Muscle of arm (tissue), 12 donors: ENCODE measurements around the gene OR6J1. TPM values are rescaled to one million over a fixed set of nuclear protein-coding genes. Genes with fewer than 3 reads are reported as not detected.
"Not testable (repeated sequence)": the region's sequence is repeated elsewhere in the genome, so short reads cannot be mapped to it uniquely, and the experiment has no call there.

ENCODE experiments used
- DNase-seq: peaks from one replicate; pipeline ENCODE4 v3.0.0-alpha.2; 2013
- polyA plus RNA-seq, 12 donors: library from polyadenylated mRNA; unstranded; fragments of 120-200 nt; gene quantifications; one replicate each; pipeline ENCODE4 v1.2.1, GENCODE V29; 2013; ENCODE audit not compliant: insufficient read length in 12 of 12

The OR6J1 gene
- polyA plus RNA-seq, 12 donors, result 0.04 to 0.24 (median 0.18) TPM; not detected in 3

- no peak for DNase-seq
These were observed 7.4 kb upstream of the OR6J1 start for GRCh38 chr14:22651586-22651985.

- DNase-seq, result no peak
These were observed 6.9 kb upstream of the OR6J1 start for GRCh38 chr14:22650960-22651521.

- no peak for DNase-seq
These were observed 6.0 kb upstream of the OR6J1 start for GRCh38 chr14:22650046-22650739.

- no peak for DNase-seq
These were observed 4.4 kb upstream of the OR6J1 start for GRCh38 chr14:22648506-22648905.

GRCh38 chr14:22646570-22647254 lies 2.6 kb upstream of the OR6J1 start:
- no peak for DNase-seq

- no peak for DNase-seq
These were observed 2.3 kb downstream of the OR6J1 start for GRCh38 chr14:22641846-22642245.

- no peak for DNase-seq
These were observed 4.0 kb downstream of the OR6J1 start for GRCh38 chr14:22640192-22640591.

- not testable (repeated sequence) for DNase-seq
These were observed 8.2 kb downstream of the OR6J1 start for GRCh38 chr14:22635980-22636379.

- no peak for DNase-seq
These were observed 9.8 kb downstream of the OR6J1 start for GRCh38 chr14:22634233-22634900.

GRCh38 chr14:22630486-22630885 lies 13.7 kb downstream of the OR6J1 start:
- DNase-seq, result no peak

- no peak for DNase-seq
These were observed 14.1 kb downstream of the OR6J1 start for GRCh38 chr14:22630066-22630465.

GRCh38 chr14:22629361-22629760 lies 14.8 kb downstream of the OR6J1 start:
- no peak for DNase-seq

- no peak for DNase-seq
These were observed 16.5 kb downstream of the OR6J1 start for GRCh38 chr14:22627506-22628263.

- no peak for DNase-seq
These were observed 17.6 kb downstream of the OR6J1 start for GRCh38 chr14:22626590-22626989.

GRCh38 chr14:22623047-22623446 lies 21.1 kb downstream of the OR6J1 start:
- no peak for DNase-seq

GRCh38 chr14:22622255-22622654 lies 21.9 kb downstream of the OR6J1 start:
- DNase-seq, result no peak

GRCh38 chr14:22615765-22616164 lies 28.4 kb downstream of the OR6J1 start:
- not testable (repeated sequence) for DNase-seq

GRCh38 chr14:22614240-22614799 lies 29.8 kb downstream of the OR6J1 start:
- peak; percentile 16 for DNase-seq

- no peak for DNase-seq
These were observed 30.4 kb downstream of the OR6J1 start for GRCh38 chr14:22613736-22614239.

GRCh38 chr14:22613106-22613695 lies 31.0 kb downstream of the OR6J1 start:
- no peak for DNase-seq

GRCh38 chr14:22610931-22611330 lies 33.2 kb downstream of the OR6J1 start:
- no peak for DNase-seq
